GM12878 (cell line): ENCODE results near the gene VTN. TPM values are rescaled to one million over a fixed set of nuclear protein-coding genes. Genes with fewer than 3 reads are reported as not detected.

Source experiments
- ATAC-seq: fragments of 200-7000 bp; cut with Tn5 transposase; 3 replicates; pipeline ENCODE4 v1.9.1; 2020; ENCODE audit warnings: mild to moderate bottlenecking, moderate library complexity
- BruUV-seq: library from RNA; stranded (reverse); fragments of 400-500 nt; replicated peaks from 2 replicates; lab custom pipeline; 2021; lab: Mats Ljungman, UMichigan
- CTCF ChIA-PET: fragments of 300-600 bp; sonication (Branson Sonifier 250); formaldehyde crosslinking; extraction: SDS; loops from one replicate; lab custom pipeline; 2021; ENCODE audit warnings: inconsistent platforms; lab: Yijun Ruan, JAX
- POLR2A ChIA-PET: fragments of 350-600 bp; formaldehyde crosslinking; extraction: SDS; loops from one replicate; lab custom pipeline; 2021; ENCODE audit warnings: inconsistent platforms; lab: Charles Lee
- RAD21 ChIA-PET: fragments of 300-600 bp; sonication (Branson Sonifier 250); formaldehyde crosslinking; loops from one replicate; lab custom pipeline; 2023; ENCODE audit warnings: antibody characterized with exemption; ENCODE audit not compliant: unreplicated experiment; lab: Charles Lee
- SMC1A ChIA-PET: fragments of 300-600 bp; sonication (Branson Sonifier 250); formaldehyde crosslinking; loops from one replicate; lab custom pipeline; 2023; ENCODE audit not compliant: unreplicated experiment, uncharacterized antibody; lab: Charles Lee
- DNase-seq: peaks from one replicate; pipeline ENCODE4 v3.0.0-alpha.2; 2011; ENCODE audit warnings: low read depth, low spot score
- FAIRE-seq: peaks from 3 replicates; lab custom pipeline; 2011; peaks lifted over from hg19 to GRCh38; lab: Jason Lieb, UNC
- H2AFZ ChIP-seq: 2 replicates; pipeline ENCODE4 v1.6.0; 2011; ENCODE audit warnings: low read depth, low read length, control low read depth; ENCODE audit not compliant: control insufficient read depth
- H3K27ac ChIP-seq: 2 replicates; pipeline ENCODE4 v1.5.1; 2011; ENCODE audit warnings: control low read depth; ENCODE audit not compliant: control insufficient read depth, insufficient read depth
- H3K27me3 ChIP-seq, 2 experiments: replicated peaks in 1 of 2; 2 replicates each; pipeline versions ENCODE4 v1.6.0 to v1.6.1; 2011; ENCODE audit warnings: low read length in 1 of 2; ENCODE audit not compliant: control insufficient read depth in 2 of 2, insufficient read depth in 2 of 2
- H3K36me3 ChIP-seq, 2 experiments: 2 replicates each; pipeline ENCODE4 v1.5.1; 2011; ENCODE audit warnings: low read length in 1 of 2; ENCODE audit not compliant: control insufficient read depth in 2 of 2, insufficient read depth in 2 of 2
- H3K4me1 ChIP-seq: 2 replicates; pipeline ENCODE4 v1.6.1; 2011; ENCODE audit warnings: mild to moderate bottlenecking, low read length, moderate library complexity, mixed read lengths; ENCODE audit not compliant: control insufficient read depth, insufficient read depth
- H3K4me2 ChIP-seq: 2 replicates; pipeline ENCODE4 v1.6.0; 2011; ENCODE audit warnings: control low read depth; ENCODE audit not compliant: control insufficient read depth, insufficient read depth
- H3K4me3 ChIP-seq: fragments of 200-600 bp; sonication (generic); 2 replicates; pipeline ENCODE4 v1.5.1; 2016
- H3K79me2 ChIP-seq: 2 replicates; pipeline ENCODE4 v1.6.0; 2011; ENCODE audit warnings: low read length; ENCODE audit not compliant: control insufficient read depth, insufficient read depth
- H3K9ac ChIP-seq: 2 replicates; pipeline ENCODE4 v1.8.0; 2011; ENCODE audit warnings: low read length, control low read depth, mixed read lengths; ENCODE audit not compliant: control insufficient read depth, insufficient read depth
- H3K9me3 ChIP-seq: replicated peaks from 3 replicates; pipeline ENCODE4 v1.5.1; 2011; ENCODE audit warnings: mild to moderate bottlenecking, low read length; ENCODE audit not compliant: control insufficient read depth, insufficient read depth
- H4K20me1 ChIP-seq: 2 replicates; pipeline ENCODE4 v1.6.0; 2011; ENCODE audit not compliant: control insufficient read depth, insufficient read depth
- ATF7 ChIP-seq: fragments of 450-650 bp; IDR thresholded peaks from 2 replicates; pipeline ENCODE4 v1.6.1; 2016; ENCODE audit warnings: low read depth, mild to moderate bottlenecking
- BCL11A ChIP-seq: IDR thresholded peaks from 2 replicates; pipeline ENCODE4 v1.6.1; 2011; ENCODE audit warnings: low read depth, low read length
- CBX3 ChIP-seq: fragments of 200-600 bp; sonication (generic); IDR thresholded peaks from 2 replicates; pipeline ENCODE4 v1.6.1; 2016; ENCODE audit warnings: low read depth, borderline replicate concordance
- CHD1 ChIP-seq: IDR thresholded peaks from 2 replicates; pipeline ENCODE4 v1.6.1; 2012; ENCODE audit warnings: low read depth, low read length, improper control_type of control experiment
- CHD2 ChIP-seq: IDR thresholded peaks from 2 replicates; pipeline ENCODE4 v1.6.1; 2011; ENCODE audit warnings: low read depth, low read length, improper control_type of control experiment, borderline replicate concordance
- CHD4 ChIP-seq: fragments of 200-600 bp; sonication (generic); IDR thresholded peaks from 2 replicates; pipeline ENCODE4 v1.6.1; 2016; ENCODE audit warnings: mild to moderate bottlenecking
- DPF2 ChIP-seq: fragments of 450-650 bp; IDR thresholded peaks from 2 replicates; pipeline ENCODE4 v1.6.1; 2017; ENCODE audit warnings: mild to moderate bottlenecking
- EED ChIP-seq: sonication (generic); IDR thresholded peaks from 2 replicates; pipeline ENCODE4 v1.6.1; 2016; ENCODE audit warnings: antibody characterized with exemption, low read depth
- IKZF2 ChIP-seq, 2 experiments: fragments of 450-650 bp; IDR thresholded peaks; 2 replicates each; pipeline ENCODE4 v1.6.1; 2017; ENCODE audit warnings: mild to moderate bottlenecking in 2 of 2, moderate library complexity in 2 of 2
- NBN ChIP-seq: fragments of 450-650 bp; IDR thresholded peaks from 2 replicates; pipeline ENCODE4 v1.6.1; 2016
- RFX5 ChIP-seq: IDR thresholded peaks from 2 replicates; pipeline ENCODE4 v1.6.1; 2011; ENCODE audit warnings: low read depth, low read length, improper control_type of control experiment
- STAT3 ChIP-seq: IDR thresholded peaks from 2 replicates; pipeline ENCODE4 v1.6.1; 2011; ENCODE audit warnings: low read depth, low read length, improper control_type of control experiment
- ZNF274 ChIP-seq: IDR thresholded peaks from one replicate; pipeline ENCODE4 v1.8.0; 2011; ENCODE audit not compliant: insufficient read length, insufficient read depth
- ZZZ3 ChIP-seq: IDR thresholded peaks from 2 replicates; pipeline ENCODE4 v1.6.1; 2011; ENCODE audit warnings: low read depth; ENCODE audit not compliant: control insufficient read depth, insufficient read length
- WGBS: methylation state at CpG from one replicate; pipeline ENCODE4 v1.1.6; 2016; ENCODE audit warnings: low lambda C conversion rate; ENCODE audit not compliant: insufficient replicate concordance, insufficient coverage; ENCODE audit errors: missing lambda C conversion rate; 5-methylcytosine and 5-hydroxymethylcytosine counted together
- in situ Hi-C: fragments of 300-500 bp; cut with MboI; formaldehyde crosslinking; loops from 9 replicates; pipeline ENCODE4 v1.14.3; 2018; ENCODE audit warnings: mixed read lengths
- intact Hi-C: fragments of 100-400 bp; cut with micrococcal nuclease; formaldehyde crosslinking; loops from one replicate; pipeline ENCODE4 v1.14.2; 2022; ENCODE audit not compliant: unreplicated experiment
- polyA plus RNA-seq, 11 experiments: library from polyadenylated mRNA; depleted of rRNA in 4 of 11; unstranded in 6 of 11; stranded (reverse) in 5 of 11; fragments of >200 nt; fragmentation: Nextera tagmentation in 4 of 11; fragmentation: Illumina TruSeq in 1 of 11; extraction: Ambion mirVana in 4 of 11; extraction: Trizol in 1 of 11; gene quantifications; 1 replicate in 1 of 11; 2 replicates in 10 of 11; pipeline versions ENCODE4 v1.2.1 to v1.2.3, GENCODE V29; 2011 to 2016; ENCODE audit warnings: inconsistent platforms in 2 of 11, missing spikeins in 2 of 11, low read depth in 1 of 11
- total RNA-seq, 4 experiments: library from RNA; depleted of rRNA in 3 of 4; stranded (reverse); fragments of >200 nt in 3 of 4; fragmentation: Illumina TruSeq in 1 of 4; extraction: Trizol in 1 of 4; gene quantifications; 2 replicates each; pipeline versions ENCODE4 v1.2.1 to v1.2.3, GENCODE V29; 2013 to 2021
- TF ChIP-seq, protein P1 (sequence below): fragments of 450-650 bp; conservative IDR thresholded peaks from 2 replicates; pipeline ENCODE4 v1.6.1; 2017; ENCODE audit warnings: mild to moderate bottlenecking, moderate library complexity
- TF ChIP-seq, protein P2 (sequence below): IDR thresholded peaks from 2 replicates; pipeline ENCODE4 v1.6.1; 2012; ENCODE audit warnings: low read length, inconsistent platforms
- TF ChIP-seq, protein P3 (sequence below): fragments of 450-650 bp; IDR thresholded peaks from 2 replicates; pipeline ENCODE4 v1.6.1; 2017; ENCODE audit warnings: mild to moderate bottlenecking

VTN gene
- total and polyA plus RNA-seq, 10 of the 15 experiments (the other 5 are each of a cell fraction or from before 2014, with no cell fraction given) = 0.04 to 1.3 (median 0.13) TPM; not detected in 5

DNA sequence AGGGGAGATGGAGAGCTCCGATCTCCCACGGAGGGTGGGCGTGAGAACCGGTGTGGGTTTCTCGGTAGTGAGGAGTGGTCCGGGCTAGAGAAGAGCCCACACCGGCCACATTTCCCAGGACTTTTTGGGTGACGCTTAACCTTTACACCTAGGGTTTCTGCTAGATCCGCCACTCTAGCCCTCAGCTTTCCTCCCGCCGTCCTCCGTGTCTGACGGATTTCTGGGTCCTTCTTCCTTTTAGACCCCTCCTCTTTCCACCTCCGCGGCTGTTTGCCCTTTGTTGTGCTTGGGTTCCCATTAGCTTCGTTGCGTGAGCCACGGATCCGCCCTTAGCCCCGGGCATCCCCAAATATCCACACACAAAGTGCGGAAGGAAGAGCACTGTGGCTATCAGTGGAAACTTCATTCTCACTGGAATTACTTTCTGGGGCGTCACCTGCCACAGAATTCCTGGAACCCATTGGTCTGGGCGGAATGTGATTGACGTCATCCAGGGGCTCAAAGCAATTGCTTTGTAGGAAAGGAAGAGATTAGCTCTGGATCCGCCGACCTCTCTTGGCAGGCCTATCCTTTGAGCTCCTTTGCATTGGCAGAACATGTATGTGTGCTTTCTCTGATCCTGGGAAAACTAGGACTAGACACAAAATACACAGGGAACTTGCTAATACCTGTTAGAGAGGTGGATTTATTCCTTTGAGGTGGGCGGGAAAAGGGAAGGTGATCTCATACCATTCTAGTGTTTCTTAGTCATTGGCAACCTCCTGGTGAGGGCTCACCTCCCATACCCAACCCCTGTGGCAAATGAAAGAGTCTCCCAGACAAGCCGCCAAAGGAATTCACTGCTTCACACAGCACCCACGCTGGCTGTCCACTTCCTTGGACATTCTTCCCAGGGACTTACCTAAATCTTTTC, 33.9 kb downstream of the VTN start:
- peak; percentile 2; the same call in 2 of the 3 replicates for ATAC-seq
- 7% methylated on average over 27 of the region's 29 CpGs for whole genome bisulfite sequencing
- no peak for DNase-seq
- TF ChIP-seq IKZF2 (IDR thresholded peaks at IDR 0.05) (peak; percentile 27 to 34; a peak in 1 of 4 replicates), ZNF274 (no peak), ZZZ3 (no peak), CHD4 (no peak), BCL11A (no peak), RFX5 (no peak), CHD1 (no peak), NBN (no peak), STAT3 (no peak), CBX3 (no peak), CHD2 (no peak), ATF7 (peak; percentile 49; the same call in 1 of the 2 replicates), DPF2 (no peak), EED (0 out of 2 replicates have a peak, but pooled peaks have one; percentile 11)
- TF ChIP-seq, protein P1, sequence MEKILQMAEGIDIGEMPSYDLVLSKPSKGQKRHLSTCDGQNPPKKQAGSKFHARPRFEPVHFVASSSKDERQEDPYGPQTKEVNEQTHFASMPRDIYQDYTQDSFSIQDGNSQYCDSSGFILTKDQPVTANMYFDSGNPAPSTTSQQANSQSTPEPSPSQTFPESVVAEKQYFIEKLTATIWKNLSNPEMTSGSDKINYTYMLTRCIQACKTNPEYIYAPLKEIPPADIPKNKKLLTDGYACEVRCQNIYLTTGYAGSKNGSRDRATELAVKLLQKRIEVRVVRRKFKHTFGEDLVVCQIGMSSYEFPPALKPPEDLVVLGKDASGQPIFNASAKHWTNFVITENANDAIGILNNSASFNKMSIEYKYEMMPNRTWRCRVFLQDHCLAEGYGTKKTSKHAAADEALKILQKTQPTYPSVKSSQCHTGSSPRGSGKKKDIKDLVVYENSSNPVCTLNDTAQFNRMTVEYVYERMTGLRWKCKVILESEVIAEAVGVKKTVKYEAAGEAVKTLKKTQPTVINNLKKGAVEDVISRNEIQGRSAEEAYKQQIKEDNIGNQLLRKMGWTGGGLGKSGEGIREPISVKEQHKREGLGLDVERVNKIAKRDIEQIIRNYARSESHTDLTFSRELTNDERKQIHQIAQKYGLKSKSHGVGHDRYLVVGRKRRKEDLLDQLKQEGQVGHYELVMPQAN = 0 out of 2 replicates have a peak, but pooled peaks have one; percentile 16
- TF ChIP-seq, protein P2, sequence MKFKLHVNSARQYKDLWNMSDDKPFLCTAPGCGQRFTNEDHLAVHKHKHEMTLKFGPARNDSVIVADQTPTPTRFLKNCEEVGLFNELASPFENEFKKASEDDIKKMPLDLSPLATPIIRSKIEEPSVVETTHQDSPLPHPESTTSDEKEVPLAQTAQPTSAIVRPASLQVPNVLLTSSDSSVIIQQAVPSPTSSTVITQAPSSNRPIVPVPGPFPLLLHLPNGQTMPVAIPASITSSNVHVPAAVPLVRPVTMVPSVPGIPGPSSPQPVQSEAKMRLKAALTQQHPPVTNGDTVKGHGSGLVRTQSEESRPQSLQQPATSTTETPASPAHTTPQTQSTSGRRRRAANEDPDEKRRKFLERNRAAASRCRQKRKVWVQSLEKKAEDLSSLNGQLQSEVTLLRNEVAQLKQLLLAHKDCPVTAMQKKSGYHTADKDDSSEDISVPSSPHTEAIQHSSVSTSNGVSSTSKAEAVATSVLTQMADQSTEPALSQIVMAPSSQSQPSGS = no peak
- TF ChIP-seq, protein P3, sequence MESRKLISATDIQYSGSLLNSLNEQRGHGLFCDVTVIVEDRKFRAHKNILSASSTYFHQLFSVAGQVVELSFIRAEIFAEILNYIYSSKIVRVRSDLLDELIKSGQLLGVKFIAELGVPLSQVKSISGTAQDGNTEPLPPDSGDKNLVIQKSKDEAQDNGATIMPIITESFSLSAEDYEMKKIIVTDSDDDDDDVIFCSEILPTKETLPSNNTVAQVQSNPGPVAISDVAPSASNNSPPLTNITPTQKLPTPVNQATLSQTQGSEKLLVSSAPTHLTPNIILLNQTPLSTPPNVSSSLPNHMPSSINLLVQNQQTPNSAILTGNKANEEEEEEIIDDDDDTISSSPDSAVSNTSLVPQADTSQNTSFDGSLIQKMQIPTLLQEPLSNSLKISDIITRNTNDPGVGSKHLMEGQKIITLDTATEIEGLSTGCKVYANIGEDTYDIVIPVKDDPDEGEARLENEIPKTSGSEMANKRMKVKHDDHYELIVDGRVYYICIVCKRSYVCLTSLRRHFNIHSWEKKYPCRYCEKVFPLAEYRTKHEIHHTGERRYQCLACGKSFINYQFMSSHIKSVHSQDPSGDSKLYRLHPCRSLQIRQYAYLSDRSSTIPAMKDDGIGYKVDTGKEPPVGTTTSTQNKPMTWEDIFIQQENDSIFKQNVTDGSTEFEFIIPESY = no peak

More for the DNA sequence above, 33.9 kb downstream of the VTN start:
- H3K79me2 ChIP-seq = peaks cover 19% of the 10 kb centered on the region
- peak overlapping the region; percentile 64 for H3K9ac ChIP-seq
- POLR2A ChIA-PET = interaction anchor here (0.8 to 2.4 kb wide), 14 partner anchors 12 to 257 kb away, joined by 3 to 26 read pairs (median 3); partner anchors contain the start of genes PIGS, POLDIP2 and TMEM97
- FAIRE-seq = no peak
- H3K9me3 ChIP-seq = no peaks in the 10 kb centered on the region
- H2AFZ ChIP-seq = peak overlapping the region; percentile 79
- H3K4me1 ChIP-seq = peaks cover 3% of the 10 kb centered on the region
- in situ Hi-C loops (loop anchor here (10.0 kb wide), 1 partner anchor 619 kb away; the partner anchor contains the start of gene PHF12), intact Hi-C loops (loop anchor here (1.0 kb wide), 2 partner anchors 17 to 21 kb away; partner anchors contain the start of genes POLDIP2 and TMEM97)
- RAD21 ChIA-PET = interaction anchor here (0.8 to 3.9 kb wide), 16 partner anchors 11 to 576 kb away, joined by 3 to 31 read pairs (median 5); partner anchors contain the start of genes POLDIP2 and TMEM97
- SMC1A ChIA-PET = interaction anchor here (0.8 to 3.6 kb wide), 13 partner anchors 10 to 276 kb away, joined by 3 to 27 read pairs (median 4); partner anchors contain the start of gene POLDIP2
- H3K27ac ChIP-seq = peak overlapping the region; percentile 33
- peak overlapping the region; percentile 88 for H3K4me2 ChIP-seq
- TSS peak; percentile 65 for BruUV-seq
- no peaks in the 10 kb centered on the region; the same call in 1 of the 2 replicates for H4K20me1 ChIP-seq
- CTCF ChIA-PET = interaction anchor here (0.9 to 3.6 kb wide), 15 partner anchors 10 to 212 kb away, joined by 3 to 29 read pairs (median 5); partner anchors contain the start of genes POLDIP2 and TMEM97
- peak overlapping the region; percentile 86 for H3K4me3 ChIP-seq
- H3K27me3 ChIP-seq = no peaks in the 10 kb centered on the region
- peaks cover 2 to 6% of the 10 kb centered on the region in 2 experiments; a peak in 1 of 4 replicates for H3K36me3 ChIP-seq
